Measurements from ENCODE around the gene TRPM5.
A peak's percentile ranks its signal among the peaks of the same experiment; 100 is the strongest.

TRPM5 gene

DNA sequence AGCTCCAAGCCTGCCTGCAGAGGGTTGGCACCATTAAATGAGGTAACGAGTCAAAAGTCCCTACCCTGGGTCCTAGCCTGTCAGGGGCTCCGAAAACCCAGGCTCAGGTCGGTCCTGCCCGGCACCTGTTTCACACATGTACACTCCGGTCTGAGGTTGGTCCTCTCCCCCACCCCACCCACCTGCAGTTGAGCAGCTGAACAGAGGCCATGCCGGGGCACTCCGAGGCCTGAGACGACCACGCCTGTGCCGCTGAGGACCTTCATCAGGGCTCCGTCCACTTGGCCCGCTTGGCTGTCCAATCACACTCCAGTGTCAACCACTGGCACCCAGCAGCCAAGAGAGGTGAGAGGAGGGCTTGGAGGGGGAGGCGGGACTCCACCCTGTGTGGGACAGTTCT is 42.2 kb downstream of the TRPM5 start:
- DNase-seq, result no peak

DNA sequence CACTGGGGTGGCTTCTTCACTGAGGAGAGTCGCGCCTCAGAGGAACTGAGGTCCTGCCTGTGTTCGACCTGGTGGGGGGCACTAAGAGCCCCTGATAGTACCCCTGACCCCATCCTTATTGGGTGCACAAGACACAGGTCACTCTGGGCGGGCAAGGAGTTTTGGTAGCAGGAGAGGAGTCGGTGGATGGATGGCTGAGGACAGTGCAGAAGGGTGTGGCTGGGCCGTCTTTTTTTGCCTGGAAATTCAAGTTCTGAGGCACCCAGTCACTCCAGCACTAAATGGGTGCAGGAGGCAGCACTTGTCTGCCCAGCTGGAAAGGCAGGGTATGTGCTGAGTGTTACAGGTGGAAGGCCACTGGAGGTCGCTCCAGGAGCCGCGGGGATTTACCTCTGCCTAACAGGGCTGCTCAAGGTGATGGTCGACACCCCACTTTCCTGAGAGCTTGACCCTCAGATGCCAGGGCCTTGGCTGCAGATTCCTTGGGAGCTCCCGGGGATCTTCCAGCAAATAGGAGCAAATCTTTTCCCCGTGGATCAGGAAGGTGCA is 42.8 kb downstream of the TRPM5 start:
- no peak for DNase-seq

DNA sequence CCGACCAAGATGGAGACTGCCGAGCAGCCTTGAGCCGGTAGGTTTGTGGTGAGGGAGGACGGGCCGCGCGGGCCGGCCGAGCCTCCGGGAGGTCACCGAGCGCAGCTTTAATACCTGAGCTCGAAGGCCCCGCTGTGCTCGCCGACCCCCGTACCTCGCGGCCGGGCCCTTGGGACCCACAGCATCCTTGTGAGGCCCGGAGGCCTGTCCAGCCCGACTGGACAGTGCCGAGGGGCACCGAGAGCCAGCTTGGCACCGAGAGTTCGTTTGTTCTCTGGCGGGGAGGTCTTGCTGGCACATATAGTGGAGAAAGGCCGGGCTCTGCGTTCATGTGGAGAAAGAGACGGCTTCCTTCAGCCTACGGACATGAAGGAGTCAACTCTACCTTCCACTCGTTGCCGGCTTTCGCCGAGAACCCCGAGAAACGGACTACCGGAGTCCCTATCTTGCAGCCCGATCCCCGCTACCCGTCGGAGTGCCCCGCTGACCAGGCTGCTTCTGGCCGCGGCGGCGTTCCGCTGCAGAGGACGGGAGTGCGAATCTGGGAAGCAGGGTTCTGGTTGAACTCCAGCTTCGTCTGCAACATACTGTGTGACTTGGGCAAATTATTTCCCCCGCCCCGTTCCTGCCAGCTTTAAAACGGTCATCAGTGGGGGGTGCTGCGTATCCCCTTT is 43.4 kb downstream of the TRPM5 start:
- no peak for DNase-seq

DNA sequence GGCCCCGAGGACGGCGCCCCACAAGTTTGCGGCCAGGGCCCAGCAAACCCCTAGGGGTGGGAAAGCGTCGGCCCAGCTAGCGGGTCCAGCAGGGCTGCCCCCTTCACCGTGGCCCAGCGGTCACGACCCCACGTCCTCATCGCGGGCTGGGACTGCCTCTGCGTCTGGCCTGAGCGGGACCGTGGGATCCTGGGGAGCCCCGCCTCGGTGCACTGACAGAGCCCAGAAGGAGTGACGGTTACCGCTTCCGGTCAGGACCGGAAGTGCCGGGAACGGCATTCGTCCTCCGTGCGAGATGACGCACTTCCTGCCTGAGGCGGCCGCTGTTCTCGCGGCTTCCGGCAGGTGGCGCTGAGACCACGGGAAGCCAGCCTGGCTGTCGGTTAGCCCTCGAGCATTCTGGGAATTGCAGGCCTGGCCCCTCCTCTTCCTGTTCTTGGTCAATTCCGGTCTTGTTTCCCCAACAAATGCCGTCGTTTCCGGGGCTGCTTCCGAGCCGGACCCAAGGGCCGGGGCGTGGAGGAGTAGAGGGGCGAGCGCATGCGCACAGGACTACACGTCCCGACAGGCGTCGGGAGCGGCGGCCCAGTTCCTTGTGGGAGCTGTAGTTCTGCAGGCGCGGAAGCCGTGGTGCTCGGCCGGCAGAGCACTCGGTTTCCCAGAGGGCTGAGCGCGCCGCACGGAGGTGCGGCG is 44.1 kb downstream of the TRPM5 start, which contains the start of gene TSSC4:
Gene TSSC4, plus strand, starts transcription at position 682 of the 693 bp plus-strand sequence. CDS start 1,884 bp downstream, outside the sequence.
- DNase-seq, result peak; percentile 100

DNA sequence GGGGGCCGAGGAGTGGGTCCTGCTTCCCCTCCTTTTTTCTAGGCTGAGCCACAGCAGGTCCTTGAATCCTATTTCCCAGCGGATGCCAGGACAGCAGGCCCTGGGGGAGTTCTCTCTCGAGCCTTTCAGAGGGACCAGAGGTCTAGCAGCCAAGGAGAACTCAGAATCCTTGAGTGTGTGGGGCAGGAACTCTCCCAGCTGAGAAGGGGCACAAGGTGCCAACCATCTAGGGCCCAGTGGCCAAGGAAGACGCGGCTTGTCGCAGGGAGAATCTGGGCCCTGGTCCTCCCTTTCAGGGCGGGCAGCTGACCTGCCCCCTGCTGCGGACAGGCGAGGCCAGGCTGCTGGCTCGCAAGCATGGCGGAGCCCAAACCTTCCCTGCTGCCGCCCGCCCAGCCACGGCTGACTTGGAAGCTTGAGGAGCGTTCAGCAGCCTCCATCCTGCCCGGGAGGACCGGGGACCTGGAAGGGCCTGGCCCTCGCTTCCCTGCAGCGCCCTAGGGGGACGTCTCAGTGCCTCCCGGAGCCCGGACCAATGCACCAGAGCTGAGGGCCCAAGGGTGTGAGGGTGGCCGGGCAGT is 44.7 kb downstream of the TRPM5 start:
- DNase-seq, result no peak

DNA sequence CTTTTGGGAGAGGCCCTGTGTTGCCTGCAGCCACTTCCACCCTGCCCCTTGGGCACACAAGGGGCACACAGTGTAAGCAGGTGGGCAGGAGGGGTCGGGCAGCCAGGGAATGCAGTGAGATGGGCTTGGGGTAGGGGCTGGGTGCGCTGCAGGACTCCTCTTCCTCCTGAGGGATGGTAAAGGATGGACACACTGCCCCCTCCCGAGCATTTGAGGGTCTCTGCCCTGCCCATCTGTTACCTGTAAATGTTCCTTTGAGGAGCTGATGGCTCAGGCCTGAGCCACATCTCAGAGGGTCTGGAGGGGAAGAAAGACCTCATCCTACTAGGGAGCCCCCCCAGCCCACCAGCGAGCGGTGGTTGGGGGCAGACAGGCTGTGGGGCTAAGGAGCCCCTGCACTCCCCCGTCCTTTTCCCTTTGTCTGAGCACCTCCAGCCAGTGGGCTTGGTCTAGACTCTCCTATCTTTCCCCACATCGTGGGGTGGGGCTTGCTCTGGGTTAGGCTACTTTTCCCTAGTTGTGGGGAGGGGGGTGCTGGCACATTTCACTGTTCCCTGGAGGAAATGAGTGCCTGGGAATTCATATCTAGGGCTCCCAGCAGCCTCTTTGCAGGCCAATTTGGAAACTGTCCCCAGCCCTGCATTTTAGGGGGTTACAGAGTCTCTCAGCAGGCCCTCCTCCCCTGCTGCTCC is 45.5 kb downstream of the TRPM5 start:
- DNase-seq, result no peak

DNA sequence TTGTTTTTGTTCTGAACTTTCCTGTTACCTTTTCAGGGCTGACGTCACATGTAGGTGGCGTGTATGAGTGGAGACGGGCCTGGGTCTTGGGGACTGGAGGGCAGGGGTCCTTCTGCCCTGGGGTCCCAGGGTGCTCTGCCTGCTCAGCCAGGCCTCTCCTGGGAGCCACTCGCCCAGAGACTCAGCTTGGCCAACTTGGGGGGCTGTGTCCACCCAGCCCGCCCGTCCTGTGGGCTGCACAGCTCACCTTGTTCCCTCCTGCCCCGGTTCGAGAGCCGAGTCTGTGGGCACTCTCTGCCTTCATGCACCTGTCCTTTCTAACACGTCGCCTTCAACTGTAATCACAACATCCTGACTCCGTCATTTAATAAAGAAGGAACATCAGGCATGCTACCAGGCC is 47.3 kb downstream of the TRPM5 start:
- no peak for DNase-seq

DNA sequence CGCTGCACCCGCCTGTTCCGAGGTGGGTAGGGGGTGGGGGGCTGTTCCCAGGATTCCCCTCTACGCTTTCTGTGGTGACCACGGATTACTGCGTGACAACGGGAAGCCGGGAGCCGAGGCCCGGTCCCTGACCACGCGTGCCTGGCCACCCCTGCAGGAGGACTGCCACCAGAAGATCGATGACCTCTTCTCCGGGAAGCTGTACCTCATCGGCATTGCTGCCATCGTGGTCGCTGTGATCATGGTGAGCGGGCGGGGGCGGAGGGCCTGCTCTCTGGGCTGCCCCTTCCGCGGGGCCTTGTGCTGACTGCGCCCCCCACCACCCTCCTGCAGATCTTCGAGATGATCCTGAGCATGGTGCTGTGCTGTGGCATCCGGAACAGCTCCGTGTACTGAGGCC is 47.8 kb downstream of the TRPM5 start:
- DNase-seq, result no peak

DNA sequence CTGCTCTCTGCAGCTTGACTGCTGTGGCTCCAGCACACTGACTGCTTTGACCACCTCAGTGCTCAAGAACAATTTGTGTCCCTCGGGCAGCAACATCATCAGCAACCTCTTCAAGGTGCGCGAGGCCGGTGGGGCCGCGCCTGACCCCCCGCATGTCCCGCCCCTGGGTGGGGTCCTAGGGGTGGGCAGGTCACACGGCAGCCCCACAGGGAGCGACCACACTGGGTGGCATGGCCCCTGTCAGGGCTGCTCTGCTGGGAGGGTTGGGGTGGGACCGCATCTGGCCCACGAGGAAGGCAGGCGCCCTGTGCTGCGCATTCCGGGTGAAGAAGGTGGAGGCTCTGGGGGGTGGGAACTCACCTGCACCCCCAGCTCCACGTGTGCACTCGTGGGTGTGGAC is 48.5 kb downstream of the TRPM5 start:
- no peak for DNase-seq

DNA sequence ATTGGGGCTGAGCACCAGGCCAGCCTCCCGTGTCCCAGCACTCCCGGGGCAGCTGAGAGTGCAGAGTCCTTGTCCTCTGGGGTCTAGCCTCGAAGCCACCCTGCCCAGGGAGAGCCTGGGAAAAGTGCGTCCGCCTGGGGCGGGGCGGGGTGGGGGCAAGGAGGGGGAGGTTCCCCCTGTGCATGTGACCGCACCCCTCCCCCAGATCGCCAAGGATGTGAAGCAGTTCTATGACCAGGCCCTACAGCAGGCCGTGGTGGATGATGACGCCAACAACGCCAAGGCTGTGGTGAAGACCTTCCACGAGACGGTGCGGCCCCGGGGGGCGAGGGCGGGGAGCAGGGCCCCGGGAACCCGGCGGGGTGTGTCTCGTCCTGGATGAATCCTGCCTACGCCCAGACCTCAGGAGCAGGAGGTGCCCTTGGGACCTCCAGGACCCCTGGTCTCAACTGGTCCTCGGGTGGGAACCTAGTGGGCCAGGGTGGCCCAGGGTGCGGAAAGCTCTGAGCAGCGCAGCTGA is 49.0 kb downstream of the TRPM5 start:
- no peak for DNase-seq

DNA sequence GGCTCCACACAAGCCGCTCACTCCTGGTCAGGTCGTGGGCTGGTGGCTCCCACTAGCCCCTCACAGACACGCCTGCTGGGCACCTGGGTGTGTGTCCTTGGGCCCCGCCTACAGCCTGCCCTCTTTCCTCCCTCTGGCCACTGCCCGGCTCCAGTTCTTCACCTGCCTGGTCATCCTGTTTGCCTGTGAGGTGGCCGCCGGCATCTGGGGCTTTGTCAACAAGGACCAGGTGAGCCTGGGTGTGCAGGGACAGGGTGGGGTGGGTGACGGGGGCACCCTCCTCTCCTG is 49.6 kb downstream of the TRPM5 start:
- no peak for DNase-seq
